Measurements from ENCODE around the gene ETAA1. TPM values are rescaled to one million over a fixed set of nuclear protein-coding genes. Genes with fewer than 3 reads are reported as not detected.
A peak's percentile ranks its signal among the peaks of the same experiment; 100 is the strongest.

Gene ETAA1
- total RNA-seq (2014; rRNA removed; shearing (Covaris generic)) = 9.8 and 13.5 TPM in 2 replicates

DNA sequence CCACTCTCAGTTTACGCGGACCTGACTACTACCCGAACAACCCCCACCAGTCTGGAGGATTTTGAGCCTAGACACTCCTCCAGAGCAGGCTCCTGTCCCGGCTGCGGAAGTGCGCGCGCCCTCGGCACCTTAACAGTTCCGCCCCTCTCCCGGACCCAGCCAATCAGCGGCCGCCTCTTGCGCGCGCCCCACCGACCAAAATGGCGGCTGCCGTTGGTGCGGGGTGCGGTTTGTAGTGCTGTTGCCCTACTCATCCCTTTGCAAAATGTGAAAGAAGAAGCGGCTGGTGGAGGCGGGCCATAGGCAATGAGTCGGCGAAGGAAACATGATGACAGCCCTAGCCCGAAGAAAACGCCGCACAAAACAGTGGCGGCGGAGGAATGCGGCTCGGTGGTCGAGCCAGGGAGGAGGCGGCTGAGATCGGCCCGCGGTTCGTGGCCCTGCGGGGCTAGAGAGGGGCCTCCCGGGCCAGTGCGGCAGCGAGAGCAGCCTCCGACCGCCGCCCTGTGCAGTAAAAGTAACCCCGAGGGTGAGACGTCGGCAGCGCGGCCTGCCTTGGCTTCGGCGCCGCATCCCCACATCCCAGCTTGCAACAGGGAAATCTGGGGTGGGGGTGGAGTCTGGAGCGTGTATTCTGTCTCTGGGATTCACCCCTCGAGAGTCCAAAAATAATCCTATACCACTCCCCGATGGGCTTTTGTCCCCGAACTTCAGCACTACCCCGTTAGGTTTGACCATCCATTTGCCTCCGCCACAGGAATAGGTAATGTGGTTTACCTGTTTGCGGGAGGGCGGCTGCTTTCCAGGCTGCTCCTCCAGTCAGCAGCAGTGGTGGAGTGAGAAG, at the start of gene ETAA1:
ETAA1 (plus strand) TSS at position 191 of the 844 bp plus-strand sequence; CDS start at position 307, 116 bp downstream.
- peak; percentile 94 for DNase-seq (ENCODE audit: low read depth)

DNA sequence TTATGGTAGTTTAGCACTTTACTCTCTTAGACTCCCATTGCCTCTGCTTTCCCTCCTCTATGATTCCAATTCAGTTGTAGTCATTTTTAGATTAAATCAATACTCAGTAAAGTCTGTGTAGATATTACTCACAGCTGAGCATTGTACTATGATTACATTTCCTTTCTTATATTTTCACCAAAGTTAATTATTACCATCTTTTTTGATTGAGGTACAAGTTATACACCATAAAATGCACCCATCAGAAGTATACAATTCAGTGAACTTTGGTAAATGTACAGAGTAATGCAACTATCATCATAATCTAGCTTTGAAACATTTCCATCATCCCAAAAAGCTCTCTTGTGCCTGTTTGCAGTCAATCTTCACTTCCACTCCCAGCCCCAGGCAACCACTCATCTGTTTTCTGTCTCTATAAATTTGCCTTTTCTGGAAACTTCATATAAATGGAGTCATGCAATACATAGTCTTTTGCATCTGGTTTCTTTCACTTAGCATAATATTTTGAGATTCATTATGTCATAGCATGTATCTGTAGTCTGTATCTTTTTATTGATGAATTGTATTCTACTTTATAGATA, 30.2 kb upstream of the ETAA1 start:
- no peak for DNase-seq (ENCODE audit: low read depth)

DNA sequence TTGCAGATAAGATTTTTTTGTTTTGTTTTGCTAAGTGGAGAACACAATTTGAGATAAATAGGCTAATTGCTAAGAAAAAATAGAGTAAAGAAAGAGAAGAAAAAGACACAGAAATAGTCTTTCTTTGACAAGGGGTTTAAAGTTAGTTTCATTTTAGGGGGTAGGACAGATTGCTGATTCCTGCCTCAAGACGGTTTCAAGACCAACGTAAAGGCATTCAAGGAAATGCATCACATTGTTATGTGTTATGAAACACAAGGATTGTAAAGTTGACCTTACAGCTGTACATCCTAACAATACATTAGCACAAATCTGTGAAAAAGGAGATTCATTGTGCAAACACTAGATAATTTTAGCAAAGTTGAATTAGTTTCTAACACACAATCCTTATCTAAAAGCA, 22.7 kb upstream of the ETAA1 start:
- no peak for DNase-seq (ENCODE audit: low read depth)

DNA sequence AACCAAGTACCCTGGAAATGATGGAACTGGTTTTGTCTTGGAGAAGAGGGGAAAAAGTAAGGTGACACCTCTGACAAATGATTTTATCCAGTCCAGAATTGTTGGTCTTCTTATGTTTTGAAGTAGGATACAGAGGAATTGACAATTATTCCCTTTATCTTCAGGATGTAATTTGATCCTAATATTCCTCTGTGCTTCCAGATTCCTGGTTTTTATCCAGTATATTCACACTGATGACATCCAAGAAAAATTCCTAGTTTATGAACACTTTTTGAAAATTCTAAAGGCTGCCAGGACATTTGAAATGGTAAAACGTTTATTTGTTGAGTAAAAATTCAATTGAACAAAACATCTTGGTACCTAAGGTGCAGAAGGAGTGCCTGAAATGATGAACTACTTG, 22.2 kb upstream of the ETAA1 start:
- DNase-seq (ENCODE audit: low read depth) = no peak

DNA sequence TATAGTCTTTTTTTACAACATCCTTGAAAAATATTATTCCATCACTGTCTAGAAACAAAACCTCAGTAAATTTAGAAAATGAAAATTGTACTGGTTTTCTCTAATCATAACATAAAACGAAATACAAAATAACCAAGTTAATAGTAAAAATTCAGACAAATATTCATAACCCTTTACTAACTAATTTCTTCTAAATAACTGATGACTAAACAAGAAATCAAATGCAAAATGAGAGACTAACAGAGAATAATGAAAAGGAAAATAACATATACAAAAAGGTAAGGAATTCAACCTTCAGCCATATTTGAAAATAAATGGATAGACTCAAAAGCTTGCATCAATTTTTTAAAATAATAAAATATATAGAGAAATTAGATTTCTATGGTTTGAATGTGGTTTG, 18.6 kb upstream of the ETAA1 start:
- DNase-seq (ENCODE audit: low read depth) = no peak

DNA sequence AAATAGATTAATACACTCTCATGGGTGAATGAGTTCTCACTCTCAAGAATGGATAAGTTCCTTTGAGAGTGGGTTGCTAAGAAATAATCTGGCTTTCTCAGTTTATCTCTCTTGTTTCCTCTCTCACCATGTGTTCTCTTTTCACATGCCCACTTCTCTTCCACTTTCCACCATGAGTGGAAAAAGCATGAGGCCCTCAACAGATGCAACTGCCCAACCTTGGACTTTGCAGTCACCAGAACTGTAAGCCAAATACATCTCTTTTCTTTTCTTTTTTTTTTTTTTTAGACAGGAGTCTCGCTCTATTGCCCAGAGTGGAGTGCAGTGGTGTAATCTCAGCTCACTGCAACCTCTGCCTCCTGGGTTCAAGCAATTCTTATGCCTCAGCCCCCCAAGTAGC, 18.1 kb upstream of the ETAA1 start:
- DNase-seq (ENCODE audit: low read depth) = no peak

DNA sequence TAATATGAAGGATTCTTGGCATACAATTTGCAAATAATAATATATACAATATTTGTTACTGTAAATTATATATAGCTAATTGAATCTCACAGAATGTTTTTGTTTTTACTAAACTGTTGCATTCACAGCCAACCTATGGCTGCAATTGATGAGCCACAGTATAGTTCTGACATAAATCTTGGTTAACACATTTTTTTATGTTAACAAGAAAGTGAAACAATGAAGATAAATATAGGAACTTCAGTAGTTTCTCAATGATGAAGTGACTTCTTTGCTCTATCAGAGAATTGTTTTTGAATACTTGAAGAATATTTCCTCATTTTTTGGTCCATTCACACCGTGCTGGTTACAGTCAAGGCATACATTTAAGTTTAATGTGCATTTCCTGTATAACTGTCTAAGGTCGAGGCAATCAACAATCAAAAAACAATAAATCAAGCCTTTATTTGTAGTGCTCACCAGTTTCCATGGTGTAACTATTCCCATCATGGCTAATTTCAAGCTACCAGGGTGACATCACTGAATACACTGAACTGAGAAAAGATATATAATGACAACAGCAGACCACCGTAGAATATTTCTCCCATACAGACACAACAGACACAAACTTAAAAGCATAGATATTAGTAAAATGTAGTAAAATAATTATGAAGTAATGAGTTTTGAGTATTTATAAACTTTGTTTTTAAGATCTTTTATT, 12.9 kb upstream of the ETAA1 start:
- no peak for DNase-seq (ENCODE audit: low read depth)

DNA sequence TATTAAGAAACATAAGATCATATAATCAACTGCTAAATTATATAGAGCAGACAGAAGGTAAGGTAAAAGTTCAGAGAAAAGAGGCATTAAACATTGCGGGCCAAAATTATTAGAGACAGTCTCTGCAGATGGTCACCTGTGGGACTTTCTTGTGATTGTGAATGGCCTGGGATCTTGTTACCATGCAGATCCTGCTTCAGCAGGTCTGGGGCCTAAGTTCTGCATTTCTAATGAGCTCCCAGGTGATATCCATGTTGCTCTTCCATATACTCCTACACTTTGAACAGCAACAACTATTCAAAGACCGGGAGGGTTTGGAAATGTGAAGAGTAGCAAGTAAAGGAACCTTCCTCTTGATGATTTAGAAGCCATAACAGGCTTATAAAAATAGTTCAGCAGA, 8.5 kb upstream of the ETAA1 start:
- DNase-seq (ENCODE audit: low read depth) = no peak

DNA sequence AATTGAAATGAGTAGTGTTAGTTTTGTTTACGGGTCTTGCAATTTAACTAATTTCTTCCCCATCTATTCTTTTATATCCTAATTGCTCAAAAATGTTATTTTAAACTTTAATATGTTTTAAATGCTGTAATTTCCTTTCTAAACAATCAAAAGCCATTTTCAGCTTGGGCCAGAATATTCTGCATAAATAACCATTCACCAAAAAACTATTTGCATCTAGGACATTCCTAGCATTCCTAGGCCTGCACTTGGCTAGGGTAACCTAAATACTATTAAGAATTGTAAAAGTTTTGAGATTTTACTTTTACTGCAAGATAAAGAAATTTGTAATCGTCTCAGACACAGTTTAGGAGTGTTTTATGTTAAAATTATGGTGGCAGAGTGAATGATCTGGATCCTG, 7.8 kb upstream of the ETAA1 start:
- no peak for DNase-seq (ENCODE audit: low read depth)

DNA sequence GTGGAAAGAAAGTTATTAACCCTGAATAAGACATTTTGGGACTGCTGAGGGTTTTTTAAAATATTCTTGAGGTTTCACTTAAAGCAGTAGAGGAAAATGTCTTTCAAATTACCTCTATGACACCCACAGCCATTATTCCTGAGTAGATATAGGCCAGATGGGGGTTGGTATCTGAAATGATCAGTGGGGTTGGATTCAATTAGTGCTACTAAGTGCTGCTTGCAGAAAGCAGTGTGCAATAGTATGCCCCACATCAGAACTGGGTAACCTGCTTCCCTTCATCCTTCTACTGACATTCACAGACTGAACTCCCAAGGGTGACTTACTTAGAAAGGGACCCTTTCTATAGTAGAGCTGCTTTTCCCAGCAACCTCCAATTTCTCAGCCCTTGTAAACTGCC, 7.3 kb upstream of the ETAA1 start:
- no peak for DNase-seq (ENCODE audit: low read depth)

DNA sequence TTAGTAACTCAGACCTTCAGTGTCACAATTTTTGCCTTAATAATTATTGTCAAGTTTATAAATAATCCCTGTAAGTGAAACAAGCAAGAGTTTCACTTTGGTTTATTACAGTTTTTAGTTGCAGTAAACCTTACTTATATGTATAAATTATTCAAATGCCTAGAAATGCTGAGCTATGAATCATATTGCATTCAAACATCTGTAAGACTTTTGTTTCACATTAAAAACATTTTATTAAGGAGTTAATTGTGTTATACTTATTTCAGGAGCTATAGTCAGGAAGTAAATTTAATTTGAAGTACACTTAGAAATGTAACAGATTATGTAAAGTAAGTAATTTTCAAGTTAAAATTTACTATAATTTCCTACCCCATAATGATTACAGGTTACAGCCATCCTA, 3.9 kb upstream of the ETAA1 start:
- DNase-seq (ENCODE audit: low read depth) = no peak

DNA sequence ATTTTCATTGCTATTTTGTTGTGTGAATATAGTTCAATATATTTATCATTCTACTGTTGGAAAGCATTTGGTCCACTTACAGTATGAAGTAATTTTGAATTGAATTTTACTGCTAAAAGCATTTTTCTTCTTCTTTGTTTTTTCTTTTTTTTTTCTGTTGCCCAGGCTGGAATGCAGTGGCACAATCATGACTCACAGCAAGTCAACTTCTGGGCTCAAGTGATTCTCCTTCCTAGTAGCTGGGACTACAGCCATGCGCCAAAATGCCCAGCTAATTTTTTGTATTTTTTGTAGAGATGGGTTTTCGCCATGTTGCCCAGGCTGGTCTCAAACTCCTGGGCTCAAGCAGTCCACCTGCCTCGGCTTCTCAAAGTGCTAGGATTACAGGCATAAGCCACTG, 2.4 kb upstream of the ETAA1 start:
- peak; percentile 48 for DNase-seq (ENCODE audit: low read depth)

DNA sequence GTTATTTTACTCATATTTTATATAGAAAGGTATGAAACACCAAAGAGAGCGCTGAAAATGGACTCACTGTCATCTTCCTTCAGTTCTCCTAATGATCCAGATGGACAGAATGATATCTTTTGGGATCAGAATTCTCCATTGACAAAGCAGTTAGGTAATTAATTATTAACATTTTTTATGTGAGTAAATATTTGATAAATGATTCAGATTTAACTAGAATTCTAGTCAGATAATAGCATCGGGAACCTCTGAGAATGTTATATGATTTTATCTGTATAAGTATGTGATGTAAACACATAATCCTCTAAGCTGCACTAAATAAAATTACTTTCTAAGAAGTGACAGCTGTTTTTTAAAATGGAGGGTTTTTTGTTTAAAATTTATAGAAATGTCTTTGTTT, 2.0 kb downstream of the ETAA1 start:
- no peak for DNase-seq (ENCODE audit: low read depth)

DNA sequence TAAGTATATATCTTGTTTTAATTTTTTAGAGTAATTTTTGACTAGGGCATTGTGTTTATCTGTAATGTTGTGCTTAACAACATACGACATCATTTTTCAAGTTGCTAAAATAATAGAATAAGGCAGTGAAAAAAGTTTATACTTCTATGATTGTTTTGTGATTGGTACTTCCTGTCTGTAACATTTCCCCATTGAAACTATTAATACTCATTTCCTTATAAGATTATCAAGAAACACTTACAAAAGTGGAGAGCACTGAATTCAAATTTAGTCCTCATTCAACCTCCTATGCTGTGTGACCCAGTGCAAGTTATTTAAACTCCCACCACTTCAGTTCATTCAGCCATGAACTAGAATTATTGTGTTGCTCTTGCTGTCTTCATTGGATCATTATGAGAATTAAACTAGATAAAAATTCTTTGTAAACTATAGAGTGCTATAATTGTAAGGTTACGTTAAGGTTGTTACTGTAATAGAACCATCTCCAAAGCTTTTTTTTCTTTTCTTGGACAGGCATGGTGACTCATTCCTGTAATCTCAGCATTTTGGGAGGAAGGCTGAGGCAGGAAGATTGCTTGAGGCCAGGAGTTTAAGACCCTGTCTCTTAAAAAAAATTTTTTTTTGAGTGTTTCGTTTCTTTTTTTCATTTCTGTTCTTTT, 2.8 kb downstream of the ETAA1 start:
- peak; percentile 39 for DNase-seq (ENCODE audit: low read depth)

DNA sequence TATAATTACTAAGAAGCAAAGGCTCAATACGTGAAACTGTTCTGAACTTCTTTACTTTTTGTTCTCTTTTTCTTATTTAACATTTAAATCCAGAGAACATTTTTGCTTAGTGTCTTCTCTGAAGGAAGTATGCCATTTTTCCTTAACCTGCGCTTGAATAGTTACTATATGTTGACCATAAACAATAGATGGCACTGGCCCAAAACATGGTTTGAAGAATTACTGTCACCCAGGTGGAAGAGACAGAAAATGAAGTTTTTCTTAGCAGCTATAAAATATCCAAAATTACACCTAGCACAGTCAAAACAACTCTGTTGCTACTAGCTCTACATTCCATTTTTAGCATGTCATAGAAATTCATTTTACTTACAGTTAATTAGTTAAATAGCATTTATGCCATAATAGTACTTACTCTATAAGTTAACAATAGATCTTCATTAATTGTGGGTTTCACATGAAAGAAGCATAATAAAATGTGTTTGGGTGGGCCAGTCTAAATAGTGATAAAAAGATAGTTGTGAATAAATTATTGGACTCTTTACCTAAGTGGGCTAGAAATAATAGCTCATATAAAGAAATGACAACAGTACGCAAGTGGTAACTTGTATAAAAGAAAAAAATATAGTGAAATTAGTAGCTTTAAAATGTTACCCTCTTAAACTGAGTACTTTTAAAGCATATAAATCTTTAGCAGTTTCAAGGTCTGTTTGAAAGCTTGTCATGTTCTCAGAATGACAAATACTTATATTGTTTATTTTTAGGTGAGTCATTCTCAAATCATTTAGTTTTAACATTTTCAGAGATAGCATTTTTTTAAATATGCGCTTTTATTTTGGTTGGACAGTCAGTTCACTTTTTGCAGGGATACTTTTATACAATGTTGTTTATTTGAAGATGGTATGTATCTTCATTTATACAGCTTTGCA, 3.7 kb downstream of the ETAA1 start:
- DNase-seq (ENCODE audit: low read depth) = no peak

DNA sequence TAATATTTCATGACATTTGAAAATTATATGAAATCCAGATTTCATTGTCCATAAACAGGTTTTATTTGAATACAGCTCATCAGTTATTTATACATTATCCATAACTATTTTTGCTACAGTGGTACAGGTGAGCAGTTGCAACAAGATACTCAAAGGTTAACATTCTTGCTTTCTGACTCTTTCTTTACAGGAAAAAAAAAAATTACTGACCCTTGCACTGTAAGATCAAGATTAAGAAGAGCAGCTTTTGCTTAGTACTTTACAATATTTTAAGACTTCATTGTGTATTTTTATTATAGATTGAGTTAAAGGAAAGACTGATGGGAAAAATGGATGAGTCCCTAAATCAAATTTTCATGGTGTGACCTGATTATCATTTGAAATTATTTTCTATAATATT, 11.2 kb downstream of the ETAA1 start:
- no peak for DNase-seq (ENCODE audit: low read depth)

DNA sequence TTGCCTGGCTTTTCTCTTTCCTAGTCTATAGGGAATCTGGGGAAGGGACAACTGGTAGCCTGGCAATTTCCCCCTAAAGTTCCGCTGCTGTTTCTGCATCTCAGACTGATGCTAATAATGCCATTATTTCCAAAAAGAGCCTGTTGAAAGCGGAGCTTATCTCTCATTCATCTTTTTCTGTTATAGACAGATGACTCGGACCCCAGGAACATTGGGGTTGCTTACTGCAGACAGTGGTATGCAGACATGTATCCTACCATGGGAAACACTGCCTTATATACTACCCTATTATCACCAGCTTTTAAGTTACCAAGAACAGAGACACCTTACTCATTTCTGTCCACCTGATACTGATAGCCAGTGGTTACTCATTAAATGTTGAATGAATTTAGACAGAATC, 15.3 kb downstream of the ETAA1 start:
- no peak for DNase-seq (ENCODE audit: low read depth)

DNA sequence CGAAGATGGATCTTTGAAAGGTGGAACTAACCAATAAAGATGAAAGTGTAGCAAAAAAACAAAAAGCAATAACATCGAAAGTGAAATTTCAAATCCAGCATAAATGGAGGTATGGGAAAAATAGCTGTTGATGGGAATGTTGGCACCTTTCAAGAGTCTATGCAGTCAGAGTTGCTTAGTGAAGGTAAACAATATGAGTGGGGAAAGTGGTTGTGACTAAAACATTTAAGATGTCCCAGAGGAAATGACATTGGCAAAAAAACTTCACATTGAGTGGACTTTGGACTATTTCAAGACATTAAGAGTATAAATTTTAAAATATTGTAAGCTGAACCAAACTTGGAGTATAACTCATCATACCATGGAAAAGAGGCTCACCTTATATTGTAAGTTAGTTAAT, 17.7 kb downstream of the ETAA1 start:
- DNase-seq (ENCODE audit: low read depth) = no peak

DNA sequence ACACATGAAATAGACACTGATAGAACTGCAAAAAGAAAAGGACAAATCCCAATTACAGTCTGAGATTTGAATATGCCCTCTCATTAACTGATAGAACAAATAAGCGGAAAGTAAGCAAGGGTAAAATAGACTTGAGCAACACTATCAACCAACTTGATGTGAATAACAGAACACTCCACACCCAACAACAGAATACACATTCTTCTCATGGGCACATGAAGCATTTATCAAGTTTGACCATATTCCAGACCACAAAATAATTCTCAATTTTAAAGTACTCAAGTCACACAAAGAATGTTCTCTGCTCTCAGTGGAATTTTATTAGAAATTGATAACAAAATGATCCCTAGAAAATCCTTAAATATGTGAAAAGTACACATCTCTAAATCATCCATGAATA, 19.0 kb downstream of the ETAA1 start:
- DNase-seq (ENCODE audit: low read depth) = no peak

DNA sequence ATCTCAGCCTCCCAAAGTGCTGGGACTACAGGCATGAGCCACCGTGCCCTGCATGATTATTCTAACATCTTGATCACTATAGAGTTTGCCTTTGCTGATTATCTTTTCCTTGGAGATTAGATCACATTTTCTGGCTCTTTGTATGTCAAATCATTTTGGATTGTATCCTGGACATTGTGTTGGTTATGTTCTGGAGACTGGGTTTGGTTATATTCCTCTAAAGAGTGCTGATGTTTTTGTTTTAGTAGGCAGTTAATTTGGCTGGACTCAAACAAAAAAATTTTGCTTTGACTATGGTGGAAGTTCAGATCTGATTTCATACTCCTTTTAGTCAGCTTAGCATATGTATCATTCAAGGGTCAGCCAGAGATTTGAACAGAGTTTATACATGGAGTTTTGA, 26.4 kb downstream of the ETAA1 start:
- DNase-seq (ENCODE audit: low read depth) = no peak

DNA sequence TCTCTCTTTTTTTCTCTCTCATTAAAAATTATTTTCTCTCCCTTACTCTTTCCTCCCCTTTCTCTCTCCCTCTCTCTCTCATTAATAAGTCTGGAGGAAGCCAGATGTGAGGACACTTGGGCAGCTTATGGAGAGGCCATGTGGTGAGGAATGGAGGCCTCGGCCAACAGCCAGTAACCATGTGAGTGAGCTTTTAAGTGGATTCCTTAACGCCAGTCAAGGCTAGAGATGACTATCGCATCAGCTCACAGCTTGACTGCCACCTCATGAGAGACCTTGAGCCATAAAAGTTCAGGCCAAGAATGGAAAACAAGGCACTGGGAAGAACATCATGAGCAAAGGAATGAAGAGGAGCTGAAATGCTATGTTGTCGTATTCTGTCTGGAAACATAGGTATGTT, 39.1 kb downstream of the ETAA1 start:
- DNase-seq (ENCODE audit: low read depth) = peak; percentile 38
